ENCODE measurements around the gene PTAR1.
A peak's percentile ranks its signal among the peaks of the same experiment; 100 is the strongest.

PTAR1 gene

DNA sequence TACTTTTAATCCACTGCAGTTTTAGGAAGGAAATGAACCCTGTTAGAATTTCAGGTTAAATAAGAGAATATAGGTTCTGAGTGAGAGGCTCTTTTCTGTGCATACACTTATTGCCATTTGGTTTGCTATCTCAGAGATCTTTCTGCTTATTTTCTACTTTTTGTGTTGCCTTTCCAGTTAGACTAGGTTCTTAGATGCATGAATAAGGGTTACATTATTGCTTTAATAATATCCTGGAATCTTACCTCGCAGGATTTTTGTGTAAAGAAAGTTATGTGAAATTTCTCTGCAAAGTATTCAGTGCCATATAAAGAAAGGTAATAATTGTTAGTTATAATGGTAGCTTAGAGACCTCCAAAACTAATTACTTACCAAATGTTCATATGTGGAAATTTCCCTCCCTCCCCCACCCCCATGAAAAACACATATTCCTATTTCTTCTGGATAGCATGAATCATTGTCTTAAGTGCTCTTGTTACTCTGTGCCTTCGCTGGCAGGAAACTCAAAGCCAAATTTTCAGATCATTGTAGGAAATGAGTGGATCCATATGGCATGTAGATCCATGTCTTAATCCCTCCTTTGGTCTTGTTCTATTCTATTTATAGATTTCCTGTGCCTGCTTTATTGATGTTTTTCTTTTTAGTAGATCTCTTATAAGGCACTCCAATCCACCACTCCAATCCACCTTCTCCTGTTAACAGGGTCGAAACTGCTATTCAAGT lies 84.9 kb downstream of the PTAR1 start:
- DNase-seq (ENCODE audit: extremely low read depth in 1 of 2, low read depth in 1 of 2), result no peak

GRCh38 chr9:69674112-69674685 lies 85.6 kb downstream of the PTAR1 start:
- DNase-seq (ENCODE audit: extremely low read depth in 1 of 2, low read depth in 1 of 2), result no peak

DNA sequence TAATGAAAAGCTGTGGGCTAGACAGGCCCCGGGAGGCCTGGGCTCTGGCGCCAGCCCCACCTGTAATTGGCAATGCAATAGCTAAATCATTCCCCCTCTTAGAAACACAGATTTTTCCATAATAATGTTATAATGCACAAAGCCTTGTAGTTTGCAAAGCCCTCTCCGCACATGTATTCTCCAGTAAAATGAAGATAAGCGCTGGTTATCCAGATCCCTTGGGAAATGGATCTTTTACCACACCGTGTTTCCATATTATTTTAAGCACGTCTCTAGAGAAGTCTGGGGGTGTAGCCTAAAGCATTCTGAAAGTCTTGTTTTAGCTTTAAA lies 86.5 kb downstream of the PTAR1 start:
- no peak for DNase-seq (ENCODE audit: extremely low read depth in 1 of 2, low read depth in 1 of 2)

DNA sequence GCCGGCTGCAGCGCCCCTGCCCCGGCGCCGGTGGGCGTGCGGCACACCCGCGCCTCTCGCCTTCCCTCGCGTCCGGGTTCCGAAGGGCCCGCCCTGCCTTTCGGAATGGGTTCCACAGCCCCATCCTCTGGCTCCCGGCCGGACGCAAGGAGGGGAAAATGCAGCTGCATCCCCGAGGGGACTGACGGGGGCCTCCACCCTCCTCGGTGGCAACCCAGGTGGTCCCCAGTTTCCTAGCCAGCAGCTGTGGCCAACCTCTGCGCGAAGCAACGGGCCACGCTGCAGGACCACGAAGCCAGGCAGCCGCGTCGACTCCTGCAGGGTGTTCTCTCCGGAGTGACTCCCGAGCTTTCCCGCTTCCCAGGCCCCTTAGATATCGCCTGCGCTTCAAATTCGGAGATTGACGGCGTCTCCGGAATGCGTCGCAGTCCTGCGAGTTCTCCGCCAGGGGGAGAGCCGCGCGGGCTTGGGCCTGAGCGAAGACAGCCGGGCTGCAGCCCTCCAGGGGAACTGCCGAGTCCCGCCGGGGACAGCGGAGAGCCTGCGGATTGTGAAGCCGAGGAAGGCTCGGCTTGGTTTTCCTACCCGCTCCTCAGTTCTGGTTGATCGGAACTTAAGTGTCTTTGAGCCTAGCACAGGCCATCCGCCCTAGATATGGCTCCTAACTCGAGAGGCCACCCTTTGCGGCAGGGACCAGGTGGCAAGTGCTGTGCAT lies 87.1 kb downstream of the PTAR1 start:
- peak in 1 of 2 donors; percentile 56 for DNase-seq (ENCODE audit: extremely low read depth in 1 of 2, low read depth in 1 of 2)

- DNase-seq (ENCODE audit: extremely low read depth in 1 of 2, low read depth in 1 of 2), result peak in 1 of 2 donors; percentile 27
Observed at GRCh38 chr9:69671879-69672595, 87.8 kb downstream of the PTAR1 start, which contains the start of gene APBA1. TSS of gene APBA1 (minus strand) at chr9:69672371.

DNA sequence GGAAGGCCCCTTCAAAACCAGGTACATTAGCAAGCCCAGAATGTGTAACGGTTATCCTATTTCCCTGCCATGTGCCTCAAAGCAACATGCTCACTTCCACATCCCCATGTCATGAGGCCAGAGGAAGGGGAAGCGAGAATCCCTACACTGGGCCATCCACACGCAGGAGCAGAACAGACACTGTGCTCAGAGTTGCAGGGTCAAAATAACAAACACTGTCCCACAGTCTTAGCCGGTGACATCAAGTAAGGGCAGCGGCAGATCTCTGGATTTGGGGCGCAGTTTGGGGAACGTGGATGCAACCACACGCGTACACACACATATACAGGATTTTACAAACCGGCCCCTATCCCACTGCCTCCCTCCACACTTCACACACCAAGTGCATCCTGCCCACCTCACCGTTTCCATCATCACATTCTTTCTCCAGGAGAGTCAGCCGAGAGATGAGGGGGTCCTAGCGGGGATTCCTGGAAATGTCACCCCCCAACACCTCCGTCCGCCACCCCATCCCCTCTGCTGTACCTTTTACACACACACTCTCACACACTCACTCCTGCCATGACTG lies 88.4 kb downstream of the PTAR1 start:
- DNase-seq (ENCODE audit: extremely low read depth in 1 of 2, low read depth in 1 of 2), result no peak

DNA sequence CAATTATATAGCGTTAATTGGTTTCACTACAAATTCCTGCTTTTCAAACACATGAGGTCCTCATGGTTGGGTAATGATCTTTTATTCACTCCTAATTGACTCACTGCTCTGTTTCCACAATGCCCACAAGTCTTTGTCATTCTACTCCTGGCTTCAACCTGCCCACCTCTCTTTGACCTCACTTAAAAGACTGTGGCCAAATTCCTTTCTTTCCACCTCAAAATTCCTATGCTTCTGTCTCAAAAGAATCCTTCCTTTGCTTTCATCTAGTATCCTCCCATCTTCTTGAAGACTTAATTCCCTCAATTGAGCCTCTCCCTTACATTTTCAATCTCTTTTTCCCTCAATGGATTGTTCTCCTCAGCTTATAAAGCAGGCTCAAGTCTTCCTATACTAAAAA lies 92.5 kb downstream of the PTAR1 start:
- DNase-seq (ENCODE audit: extremely low read depth in 1 of 2, low read depth in 1 of 2), result no peak

- no peak for DNase-seq (ENCODE audit: extremely low read depth in 1 of 2, low read depth in 1 of 2)
Observed at GRCh38 chr9:69660304-69660703, 99.5 kb downstream of the PTAR1 start.

All from activated CD8-positive, alpha-beta memory T cell treated with anti-CD3 and anti-CD28 coated beads for 1 hour (primary cell).